Stimulated activated CD8-positive, alpha-beta memory T cell treated with anti-CD3 and anti-CD28 coated beads, Interleukin-4, amount 100 ng/mL, for 24 hours (primary cell): ENCODE results near the gene HOXC13.

ENCODE experiments used
- DNase-seq: peaks from one replicate; pipeline ENCODE4 v3.0.0-alpha.2; 2020; ENCODE audit warnings: low read depth

The HOXC13 gene

DNA sequence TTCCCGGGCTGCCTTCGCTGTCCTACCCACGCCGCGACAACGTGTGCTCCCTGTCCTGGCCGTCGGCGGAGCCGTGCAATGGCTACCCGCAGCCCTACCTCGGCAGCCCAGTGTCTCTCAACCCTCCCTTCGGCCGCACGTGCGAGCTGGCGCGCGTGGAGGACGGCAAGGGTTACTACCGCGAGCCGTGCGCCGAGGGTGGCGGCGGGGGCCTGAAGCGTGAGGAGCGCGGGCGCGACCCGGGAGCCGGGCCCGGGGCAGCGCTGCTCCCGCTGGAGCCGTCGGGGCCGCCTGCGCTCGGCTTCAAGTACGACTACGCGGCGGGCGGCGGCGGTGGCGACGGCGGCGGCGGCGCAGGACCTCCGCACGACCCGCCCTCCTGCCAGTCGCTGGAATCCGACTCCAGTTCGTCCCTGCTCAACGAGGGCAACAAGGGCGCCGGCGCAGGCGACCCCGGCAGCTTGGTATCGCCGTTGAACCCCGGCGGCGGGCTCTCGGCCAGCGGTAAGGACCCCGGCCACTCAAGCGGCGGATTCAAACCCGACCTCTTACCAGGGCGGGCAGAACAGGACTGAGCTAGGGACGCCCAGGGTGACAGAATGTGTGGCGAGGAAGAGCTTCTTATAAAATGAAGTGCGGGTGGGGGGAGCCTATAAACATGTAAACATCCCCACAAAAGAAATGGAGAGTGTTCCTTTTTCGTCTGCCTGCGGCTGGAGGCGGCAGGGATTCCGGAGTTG lies 16.6 kb downstream of the HOXC13 start:
- DNase-seq: no peak

DNA sequence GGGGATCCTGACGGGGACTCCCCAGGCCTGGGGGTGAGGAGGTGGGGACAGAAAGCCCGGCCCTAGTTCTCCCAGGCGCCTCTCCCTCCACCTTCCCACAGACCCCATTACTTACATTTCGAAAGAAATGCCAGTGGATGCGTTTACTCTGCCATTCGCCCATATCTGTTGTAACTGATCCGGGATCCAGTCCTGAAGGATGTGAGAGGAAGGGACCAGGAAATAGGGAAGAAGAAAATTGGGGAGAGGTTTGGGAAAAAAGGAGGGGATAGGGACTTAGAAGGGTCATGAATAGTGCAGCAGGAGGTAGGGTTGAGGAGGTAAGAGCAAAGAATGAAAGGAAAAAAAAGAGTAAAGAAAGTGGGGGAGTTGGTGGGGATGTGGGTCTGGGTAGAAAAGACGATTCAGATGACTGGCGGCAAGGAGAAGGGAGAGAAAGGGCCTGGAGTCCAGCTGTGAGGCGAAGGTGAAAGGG lies 17.2 kb downstream of the HOXC13 start:
- no peak for DNase-seq

DNA sequence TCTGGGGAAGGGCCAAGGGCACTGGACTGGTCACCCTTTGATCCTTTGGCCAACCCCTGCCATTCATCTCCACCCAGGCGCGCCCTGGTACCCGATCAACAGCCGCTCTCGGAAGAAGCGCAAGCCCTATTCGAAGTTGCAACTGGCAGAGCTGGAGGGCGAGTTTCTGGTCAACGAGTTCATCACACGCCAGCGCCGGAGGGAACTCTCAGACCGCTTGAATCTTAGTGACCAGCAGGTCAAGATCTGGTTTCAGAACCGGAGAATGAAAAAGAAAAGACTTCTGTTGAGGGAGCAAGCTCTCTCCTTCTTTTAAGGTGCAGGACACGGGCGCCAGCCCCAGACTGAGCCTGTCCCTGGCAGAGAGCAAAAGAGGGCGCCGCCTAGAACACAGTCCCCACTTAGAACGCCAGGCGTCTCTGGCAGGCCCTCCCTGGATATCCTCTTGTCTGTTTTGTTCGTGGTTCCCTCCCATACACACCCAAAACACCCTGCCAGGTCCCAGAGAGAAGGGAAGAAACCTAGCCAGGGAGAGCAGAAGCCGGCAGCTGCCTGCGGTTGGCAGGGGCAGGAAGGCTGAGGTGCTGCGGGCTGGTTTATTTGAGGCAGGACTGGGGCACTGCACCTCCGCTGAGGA lies 17.7 kb downstream of the HOXC13 start:
- DNase-seq: no peak

DNA sequence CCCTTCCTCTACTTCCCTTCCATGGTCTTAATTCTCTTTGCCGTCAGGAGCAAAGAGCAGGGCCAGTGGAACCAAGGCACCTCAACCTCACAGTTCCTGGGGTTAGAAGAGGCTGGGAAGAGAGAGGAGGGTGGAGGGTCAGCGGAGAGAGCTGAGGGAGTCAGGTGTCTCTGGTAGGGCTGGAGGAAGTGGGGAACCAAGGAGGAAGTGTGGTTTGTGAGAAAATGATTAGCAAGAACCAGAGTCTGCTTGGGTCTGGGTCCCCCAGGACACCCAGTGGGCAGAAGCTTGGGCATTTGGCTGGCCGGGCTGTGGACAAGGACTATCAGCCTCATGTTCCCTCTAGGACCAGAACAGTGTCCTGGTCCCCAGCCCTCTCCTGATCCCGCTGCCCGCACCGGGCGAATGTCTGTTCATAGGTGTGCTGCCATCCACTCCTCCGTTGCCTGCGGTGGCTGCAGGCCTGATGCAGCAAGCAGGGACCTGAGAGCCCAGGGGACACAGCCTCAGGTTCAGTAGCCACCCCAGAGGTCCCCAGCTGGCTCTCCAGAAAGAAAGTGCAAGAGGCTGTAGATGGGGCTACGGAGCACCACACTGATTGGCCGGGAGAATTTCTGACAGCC lies 18.4 kb downstream of the HOXC13 start:
- DNase-seq: no peak

DNA sequence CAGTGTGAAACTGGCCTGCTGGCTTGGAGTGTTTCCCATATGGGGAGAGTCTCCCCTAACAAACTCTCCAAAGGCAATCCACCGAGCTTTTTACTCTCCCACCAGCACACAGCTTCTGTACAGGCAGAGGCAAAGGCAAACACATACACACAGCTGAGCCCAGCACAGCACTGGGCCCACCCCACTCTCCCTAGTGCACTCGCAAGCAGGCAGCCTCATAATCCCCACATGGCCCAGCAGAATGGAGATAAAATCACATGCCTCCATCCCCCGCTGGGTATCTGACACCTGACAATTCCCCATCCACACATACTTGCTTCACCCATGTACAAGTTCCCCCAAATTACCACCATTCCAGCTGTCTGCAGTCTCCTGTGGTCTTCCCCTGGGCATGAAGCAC lies 19.5 kb downstream of the HOXC13 start:
- DNase-seq: no peak

DNA sequence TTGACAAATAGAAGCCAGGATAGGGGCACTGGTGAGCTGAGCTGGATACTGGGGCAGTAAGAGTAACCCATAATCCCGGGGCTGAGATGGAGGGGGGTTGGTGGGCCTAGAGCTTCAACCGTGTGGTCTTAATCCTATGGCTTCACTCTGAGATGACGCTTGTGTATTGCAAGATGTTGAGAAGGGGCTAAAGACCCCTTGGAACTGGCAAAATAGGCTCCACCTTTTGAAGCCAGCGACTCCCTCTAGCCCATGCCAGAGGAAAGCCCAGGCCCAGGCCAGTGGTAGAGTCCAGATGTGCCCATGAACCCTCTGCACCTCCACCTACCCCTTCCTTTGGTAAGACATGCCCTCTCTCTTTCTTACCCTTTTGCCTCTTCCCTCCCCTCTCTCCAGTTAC lies 20.7 kb downstream of the HOXC13 start:
- DNase-seq: no peak

DNA sequence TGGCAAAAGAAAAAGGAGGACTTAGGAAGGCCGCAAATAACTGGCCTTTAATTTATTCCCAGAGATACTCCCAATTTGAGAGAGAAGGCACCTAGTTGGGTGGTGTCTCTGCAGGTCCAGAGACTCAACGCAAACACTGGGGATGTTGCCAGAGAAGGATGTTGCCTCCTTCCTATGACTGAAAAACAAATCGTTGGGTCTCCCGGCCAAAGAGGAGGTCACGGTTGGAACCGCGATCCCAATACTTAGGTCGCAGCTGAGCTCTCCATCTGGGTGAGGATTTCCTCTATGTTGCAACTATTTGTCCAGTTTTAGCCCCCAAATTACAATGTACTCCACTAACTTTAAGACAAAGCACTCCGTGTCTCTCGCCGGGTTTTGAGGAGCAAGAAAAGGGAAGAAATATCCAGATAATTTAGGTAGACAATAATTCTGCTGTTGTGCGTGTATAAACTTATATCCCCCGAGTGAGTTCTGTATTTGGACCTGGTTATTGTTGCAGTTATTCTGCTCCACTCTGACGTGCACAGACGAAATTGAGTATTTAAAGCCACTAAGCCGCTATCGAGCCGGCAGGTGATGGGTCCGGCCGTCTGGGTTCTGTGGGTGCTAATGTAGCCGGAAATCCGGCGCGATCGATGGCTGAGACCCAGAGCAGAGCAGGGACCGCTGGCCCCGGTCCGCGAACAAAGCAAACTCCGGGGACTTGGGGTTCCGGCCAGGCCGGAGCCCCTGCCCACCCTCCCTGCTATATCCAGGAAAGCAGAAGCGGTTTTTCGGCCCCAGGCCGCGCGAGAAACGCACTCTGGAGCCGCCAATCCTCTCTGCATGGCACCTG lies 21.8 kb downstream of the HOXC13 start:
- DNase-seq: no peak

DNA sequence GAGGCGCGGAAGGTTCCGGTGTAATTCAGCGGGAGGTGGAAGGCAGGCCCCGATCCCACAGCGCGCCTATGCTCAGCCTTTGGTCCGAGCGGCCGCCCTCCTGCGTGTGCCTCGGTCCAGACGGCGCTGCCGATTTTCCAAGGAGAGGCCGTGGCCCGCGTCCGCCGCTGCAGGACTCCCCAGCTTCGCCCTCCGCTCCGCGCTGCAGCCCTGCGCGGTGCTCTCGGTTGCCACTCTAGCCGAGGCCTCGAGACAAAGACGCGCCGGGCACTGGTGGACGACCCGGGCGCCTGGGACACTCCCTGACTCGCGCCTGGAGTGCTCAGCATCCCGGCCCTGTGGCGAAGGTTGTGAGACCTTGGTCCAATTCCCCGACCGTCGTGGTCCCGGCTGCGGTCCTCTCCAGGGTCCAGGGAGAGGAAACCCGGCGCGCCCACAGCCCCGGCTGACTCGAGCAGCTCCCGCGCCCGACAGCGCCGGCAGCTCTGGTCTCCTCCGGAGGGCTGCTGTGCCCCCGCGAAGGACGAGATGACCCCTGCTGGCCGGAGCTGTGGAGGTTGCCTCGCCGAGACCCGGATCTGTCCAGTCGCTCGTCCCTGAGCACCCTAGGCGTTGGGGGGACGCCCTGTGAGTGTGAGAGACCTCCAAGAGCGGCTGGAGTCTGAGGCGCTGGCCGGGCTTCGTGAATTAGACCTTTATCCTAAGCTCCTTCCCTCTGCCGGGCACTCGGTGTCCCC lies 22.6 kb downstream of the HOXC13 start:
- no peak for DNase-seq

DNA sequence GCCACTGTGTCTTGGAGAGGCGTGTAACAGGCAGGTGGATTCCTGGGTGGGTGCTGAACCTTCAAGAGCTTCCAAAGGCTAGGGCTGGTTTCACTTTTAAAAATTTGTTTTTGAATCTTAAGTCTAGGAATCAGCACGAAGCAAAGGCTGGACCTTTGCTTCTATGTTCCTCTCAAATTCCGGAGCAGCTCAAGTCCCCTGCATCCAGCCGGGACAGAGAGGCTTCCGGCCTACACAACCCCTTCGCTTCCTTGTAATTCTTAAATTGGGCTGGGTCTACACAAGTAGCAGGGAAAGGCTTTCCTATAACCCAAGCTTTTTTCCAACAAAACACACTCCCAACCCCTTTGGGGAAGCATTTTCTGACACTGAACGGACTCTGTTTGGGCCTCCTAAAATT lies 24.4 kb downstream of the HOXC13 start:
- DNase-seq: no peak

DNA sequence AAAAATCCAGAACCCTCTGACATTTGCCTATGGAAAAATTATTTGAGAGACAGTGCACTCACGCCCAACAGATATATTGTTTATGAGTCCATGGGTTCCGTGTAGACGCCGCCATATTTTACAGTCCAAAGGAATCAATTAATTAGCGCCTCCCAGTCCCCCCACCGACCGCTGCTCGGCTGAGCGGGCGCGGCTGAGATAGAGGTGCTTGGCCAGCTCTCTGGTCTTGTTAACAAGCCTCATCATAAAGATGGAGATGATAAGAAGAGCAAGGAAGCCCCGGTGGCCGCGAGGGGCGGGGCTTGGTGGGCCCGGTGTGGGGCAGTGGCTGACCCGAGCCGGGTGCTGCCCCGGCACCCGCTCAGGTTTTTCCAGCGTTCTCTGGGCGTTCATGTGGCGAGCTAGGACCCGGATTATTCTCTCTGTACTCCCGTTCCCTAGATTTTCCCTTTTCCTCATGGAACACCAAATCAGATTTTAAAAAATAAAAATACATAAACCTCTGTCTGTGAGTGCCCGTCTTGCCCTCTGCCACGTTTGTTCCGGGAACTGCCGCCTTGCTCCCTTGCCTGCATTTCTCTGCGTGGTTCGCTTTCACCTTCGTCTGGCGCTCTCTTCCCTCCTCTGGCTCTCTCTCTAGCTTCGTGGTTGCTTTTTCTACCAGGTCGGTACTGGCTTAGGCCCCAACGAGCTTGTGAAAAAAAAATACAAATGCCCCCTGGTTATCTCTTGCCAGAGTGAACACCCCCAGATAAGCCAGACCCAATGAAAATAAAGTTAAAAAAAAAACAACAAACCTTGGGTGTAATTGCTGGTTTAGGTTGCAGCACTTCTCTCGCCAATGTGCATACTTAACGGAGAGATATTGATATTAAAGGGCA lies 25.0 kb downstream of the HOXC13 start:
- no peak for DNase-seq

DNA sequence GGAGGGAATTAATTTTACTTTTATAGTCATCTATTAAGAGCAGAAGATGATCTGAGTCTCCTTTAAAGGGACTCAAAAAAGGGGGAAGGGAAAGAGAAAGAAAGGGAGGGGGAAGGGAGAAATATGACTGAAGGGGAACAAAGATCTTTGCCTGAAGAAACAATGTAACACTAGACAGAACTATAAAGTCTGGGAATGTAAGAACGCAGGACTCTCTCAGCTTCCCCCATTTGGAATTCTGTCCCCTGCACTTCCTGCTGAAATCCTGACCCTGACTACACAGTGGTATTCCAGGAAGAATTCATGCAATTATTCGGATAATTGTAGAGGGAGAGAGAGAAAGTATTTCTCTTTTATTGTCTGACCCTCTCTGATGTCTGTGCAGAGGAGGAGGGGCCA lies 25.7 kb downstream of the HOXC13 start:
- DNase-seq: no peak

DNA sequence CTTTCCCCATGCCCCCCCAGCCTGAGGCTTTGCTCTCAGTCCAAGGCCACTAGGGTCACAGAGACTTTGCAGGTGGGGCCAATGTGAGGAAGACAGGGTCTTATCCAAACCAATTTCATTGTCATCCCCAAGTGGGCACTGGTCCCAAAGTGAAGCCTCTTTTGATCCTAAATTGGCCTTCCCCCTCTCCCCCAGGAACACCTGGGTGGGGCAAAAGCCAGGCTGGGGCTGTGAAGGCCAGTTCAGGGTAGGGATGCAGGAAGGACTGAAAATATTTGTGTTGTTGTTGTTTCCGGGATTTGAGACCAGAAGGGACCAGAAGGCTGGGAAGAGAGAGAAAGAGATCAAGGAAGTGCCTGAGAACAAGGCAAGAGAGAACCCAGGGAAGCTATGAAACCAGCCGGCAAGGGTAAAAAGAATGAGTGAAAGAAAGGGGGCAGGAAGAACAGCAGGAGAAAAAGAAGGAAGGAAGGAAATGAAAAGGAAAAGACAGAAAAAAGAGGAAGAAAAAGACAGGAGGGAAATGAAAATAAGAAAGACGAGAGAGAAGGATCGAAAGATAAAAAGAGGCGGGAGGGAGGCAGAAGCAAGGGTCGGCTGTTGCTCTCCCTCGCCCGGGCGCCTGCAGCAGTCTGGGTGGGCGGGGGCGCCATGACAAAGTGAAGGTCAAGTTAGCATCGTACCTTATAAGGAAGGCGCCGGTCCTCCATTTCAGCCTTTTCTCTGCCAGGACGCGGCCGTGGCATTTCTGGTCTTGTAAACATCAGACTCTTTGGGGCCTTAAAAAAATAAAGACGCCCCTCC lies 26.9 kb downstream of the HOXC13 start:
- no peak for DNase-seq

DNA sequence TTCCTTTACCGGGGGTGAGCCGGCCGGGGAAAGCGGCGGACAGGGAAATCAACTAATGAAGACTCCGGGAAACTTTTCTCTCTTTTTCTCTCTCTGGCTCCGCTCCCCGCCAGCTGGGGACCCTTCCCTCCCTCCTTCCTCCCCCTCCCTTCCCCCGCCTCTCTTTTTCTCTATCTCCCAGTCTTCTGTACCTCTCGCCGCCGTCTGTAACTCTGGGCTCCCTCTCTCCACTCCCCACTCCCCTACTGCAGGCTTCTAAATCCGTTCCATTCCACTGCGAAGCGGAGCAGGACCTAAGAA lies 27.4 kb downstream of the HOXC13 start:
- DNase-seq: no peak

DNA sequence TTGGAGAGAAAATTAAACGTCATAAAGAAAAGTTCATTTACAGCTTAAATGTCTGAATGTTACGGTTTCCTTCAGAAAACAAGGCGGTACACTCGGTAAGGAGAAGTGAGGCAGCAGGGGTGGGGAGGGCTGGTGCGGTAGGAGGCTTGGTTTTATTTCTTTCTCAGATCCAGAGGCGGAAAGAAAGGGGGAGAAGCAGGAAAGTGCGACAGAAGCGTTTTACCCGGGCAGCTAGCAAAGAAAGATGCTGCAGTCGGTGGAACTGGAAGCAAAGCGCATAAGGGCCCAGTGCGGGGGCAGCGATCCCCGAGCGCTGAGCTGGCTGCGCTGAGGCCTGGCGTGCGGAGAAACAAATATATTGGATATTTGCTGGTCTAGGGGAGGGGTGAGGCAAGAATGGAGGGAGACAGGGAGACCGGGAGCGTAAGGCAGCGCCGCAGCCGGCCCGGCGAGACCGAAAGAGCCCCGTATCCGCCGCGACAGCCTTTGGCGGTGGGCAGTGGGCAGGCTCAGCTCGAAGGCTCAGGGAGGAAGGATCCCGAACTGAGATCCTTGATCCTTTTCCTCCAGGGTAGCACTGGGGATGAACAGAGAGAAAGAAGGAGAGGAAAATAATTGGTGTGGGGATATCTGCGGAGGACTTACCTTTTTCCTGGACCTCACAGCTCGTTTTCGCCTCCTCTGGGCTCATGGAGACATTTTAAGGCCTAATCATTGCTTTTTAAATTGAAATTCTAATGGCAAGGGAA lies 27.9 kb downstream of the HOXC13 start:
- DNase-seq: no peak

DNA sequence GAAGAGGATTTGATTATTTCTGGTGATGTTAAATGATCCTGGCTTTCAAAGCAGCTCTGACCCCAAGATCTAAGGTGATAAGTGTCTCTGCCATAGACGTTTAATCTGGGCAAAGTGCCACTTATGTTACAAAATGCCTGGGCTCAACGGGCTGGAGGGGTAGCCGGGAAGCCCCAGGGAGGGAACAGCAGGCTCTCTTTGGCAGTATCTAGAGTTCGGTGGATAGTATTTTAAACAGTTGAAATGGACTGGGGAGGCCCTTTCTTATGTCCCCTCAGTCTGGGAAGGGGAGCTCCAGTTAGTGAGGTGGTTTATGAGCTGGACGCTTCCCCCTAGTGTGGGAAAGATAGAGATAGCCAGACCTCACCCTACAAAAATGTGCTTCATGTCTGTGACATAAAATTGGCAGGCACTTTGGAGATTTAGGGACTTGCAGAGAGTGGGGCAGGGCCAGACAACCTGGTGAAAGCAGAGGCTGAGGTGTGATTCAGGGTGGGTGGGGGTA lies 28.8 kb downstream of the HOXC13 start:
- DNase-seq: no peak

DNA sequence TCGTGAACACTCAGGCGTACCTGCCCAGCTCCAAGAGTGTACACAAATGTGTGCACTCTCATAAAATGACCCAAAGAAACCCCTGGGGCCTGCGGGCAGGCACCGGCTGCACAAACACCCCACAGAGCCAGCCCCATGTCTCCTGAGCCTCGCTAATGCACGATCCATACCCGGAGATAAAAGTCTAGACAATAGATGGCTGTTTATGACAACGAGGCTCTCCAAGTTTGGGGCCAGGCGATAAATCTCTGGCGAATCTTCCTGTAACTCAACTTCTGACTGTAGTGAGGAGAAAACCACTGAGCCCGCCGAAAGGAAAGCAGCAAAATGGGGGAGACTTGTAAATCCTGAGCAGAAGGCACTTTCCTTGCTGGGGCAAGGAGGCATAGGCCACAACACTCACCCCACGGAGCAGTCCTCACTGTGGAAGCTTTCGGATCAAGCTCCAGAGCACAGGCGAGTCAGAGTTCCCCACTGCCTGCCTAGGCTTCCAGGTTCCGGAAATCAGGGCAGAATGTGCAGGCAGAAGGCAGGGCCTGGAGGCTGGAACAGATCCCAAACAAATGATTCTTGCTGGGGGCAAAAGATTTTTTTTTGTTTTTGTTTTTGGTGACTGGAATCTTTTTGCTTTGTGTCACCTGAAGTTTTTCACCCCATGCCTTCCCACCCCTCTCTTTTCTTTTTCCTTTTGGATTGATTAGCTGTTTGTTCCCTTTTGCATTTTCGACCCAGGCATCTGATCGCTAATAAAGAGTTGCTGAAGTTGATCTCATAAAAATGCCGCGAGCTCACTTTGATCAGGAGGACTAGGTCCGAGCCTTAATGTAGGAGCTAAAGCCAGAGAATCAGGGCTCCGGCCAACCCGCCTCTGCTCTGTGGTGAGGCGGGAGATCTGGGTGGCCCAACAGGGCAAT lies 29.8 kb downstream of the HOXC13 start:
- no peak for DNase-seq

DNA sequence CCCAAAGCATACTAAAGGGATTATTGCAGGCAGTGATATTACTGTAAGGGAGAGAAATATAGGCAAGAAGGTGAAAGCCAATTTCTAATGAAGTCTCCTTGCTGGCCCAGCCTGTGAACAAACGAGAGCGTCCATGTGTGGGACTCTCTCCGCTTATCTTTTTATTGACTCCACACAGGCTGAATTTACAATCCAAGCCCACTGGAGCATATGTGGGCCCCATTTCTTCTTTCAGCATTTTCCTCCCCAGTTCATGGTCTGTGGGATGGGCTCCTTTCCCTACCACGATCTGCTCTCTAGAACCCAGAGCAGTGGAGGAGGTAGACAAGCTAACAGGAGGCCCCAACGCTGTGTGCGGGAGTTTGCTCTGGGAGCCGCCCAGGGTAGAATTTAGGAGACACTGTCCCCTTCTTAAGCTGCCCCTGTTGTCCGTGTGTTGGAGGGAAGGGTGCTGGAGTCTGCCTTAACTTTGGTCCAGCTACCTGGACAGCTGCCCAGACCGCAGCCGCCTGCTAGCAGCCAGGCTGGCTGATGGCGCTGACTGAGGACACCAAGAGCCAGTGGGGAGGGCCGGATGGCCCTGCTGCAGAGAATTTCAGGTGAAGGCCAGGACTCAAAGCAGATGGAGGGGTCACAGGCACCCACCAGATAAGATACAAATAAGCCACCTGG lies 31.1 kb downstream of the HOXC13 start:
- DNase-seq: no peak

DNA sequence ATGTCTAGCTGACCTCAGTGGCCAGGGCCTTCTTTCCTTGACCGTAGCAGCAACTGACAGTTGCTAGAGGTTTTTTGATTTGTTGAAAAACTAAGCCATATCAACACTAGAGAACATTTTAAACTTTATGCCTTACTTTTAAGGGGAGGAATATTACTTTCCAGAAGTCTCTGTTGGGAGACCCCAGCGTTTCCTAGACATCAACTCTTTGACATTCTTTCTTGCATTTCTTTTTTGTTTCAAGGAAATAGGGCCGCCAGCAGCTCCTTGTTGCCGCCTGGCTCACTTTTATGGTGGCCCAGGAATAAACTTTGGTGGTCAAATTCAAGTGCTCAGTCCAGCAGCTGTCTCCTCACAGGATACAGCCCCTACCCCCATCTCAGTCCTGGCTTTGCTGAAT lies 31.8 kb downstream of the HOXC13 start:
- no peak for DNase-seq
